Mammary epithelial cell (primary cell): ENCODE data around the gene GPR108.

Source experiments
- CTCF ChIP-seq, 2 donors: IDR thresholded peaks in 1 of 2; conservative IDR thresholded peaks in 1 of 2; 2 replicates each; pipeline ENCODE4 v1.5.1; 2011 to 2012; ENCODE audit warnings: inconsistent platforms in 2 of 2, low read length in 2 of 2, mild to moderate bottlenecking in 2 of 2, control low read depth in 1 of 2, low read depth in 1 of 2; ENCODE audit not compliant: insufficient read depth in 1 of 2; ENCODE audit errors: extremely low read depth in 1 of 2
- EZH2 ChIP-seq: IDR thresholded peaks from 2 replicates; pipeline ENCODE4 v1.6.1; 2012; ENCODE audit warnings: low read length, inconsistent platforms, borderline replicate concordance

- TF ChIP-seq CTCF (conservative IDR thresholded peaks at IDR 0.05 in 1 of 2, IDR thresholded peaks at IDR 0.05 in 1 of 2; ENCODE audit: extremely low read depth in 1 of 2, insufficient read depth in 1 of 2, low read depth in 1 of 2, low read length in 2 of 2) (no peak), EZH2 (no peak)
Measured at GRCh38 chr19:6745965-6746364, 8.6 kb upstream of the GPR108 start.
